Lower leg skin (tissue), 3 donors: ENCODE data around the gene PMFBP1.

Experiments
- CTCF ChIP-seq, 3 donors: fragments of 450-650 bp; IDR thresholded peaks; one replicate each; pipeline ENCODE4 v1.5.1; 2016; ENCODE audit warnings: antibody characterized with exemption in 3 of 3, mild to moderate bottlenecking in 3 of 3, moderate library complexity in 2 of 3
- POLR2A ChIP-seq, 2 donors: fragments of 450-650 bp; IDR thresholded peaks; one replicate each; pipeline ENCODE4 v1.6.1; 2016 to 2017; ENCODE audit warnings: antibody characterized with exemption in 2 of 2, mild to moderate bottlenecking in 1 of 2, moderate library complexity in 1 of 2

GRCh38 chr16:72171236-72171635, 719 bp downstream of the PMFBP1 start:
- TF ChIP-seq CTCF (IDR thresholded peaks at IDR 0.05) (no peak), POLR2A (IDR thresholded peaks at IDR 0.05) (no peak)
